CD14-positive monocyte (primary cell): ENCODE measurements around the gene CYP2C8. TPM values are rescaled to one million over a fixed set of nuclear protein-coding genes. Genes with fewer than 3 reads are reported as not detected.

Source experiments
- DNase-seq, 3 donors: peaks; one replicate each; pipeline ENCODE4 v3.0.0-alpha.2; 2011 to 2022
- H2AFZ ChIP-seq: 2 replicates; pipeline ENCODE4 v1.6.0; 2012; ENCODE audit warnings: mild to moderate bottlenecking, low read depth, low read length, inconsistent platforms; ENCODE audit not compliant: insufficient read depth, poor library complexity, severe bottlenecking
- H3K27ac ChIP-seq, 2 donors: 1 replicate in 1 of 2; 2 replicates in 1 of 2; pipeline ENCODE4 v1.5.1; 2012 to 2013; ENCODE audit warnings: low read length in 2 of 2, control low read depth in 1 of 2, inconsistent platforms in 1 of 2, low read depth in 1 of 2, mild to moderate bottlenecking in 1 of 2
- H3K27me3 ChIP-seq, 2 donors: one replicate each; pipeline versions ENCODE4 v1.6.0 to v1.6.1; 2011 to 2013; ENCODE audit warnings: low read length in 2 of 2; ENCODE audit not compliant: control insufficient read depth in 2 of 2, insufficient read depth in 2 of 2
- H3K36me3 ChIP-seq, 2 donors: replicated peaks in 1 of 2; 1 replicate in 1 of 2; 2 replicates in 1 of 2; pipeline versions ENCODE4 v1.5.1 to v1.6.1; 2012 to 2013; ENCODE audit warnings: low read length in 2 of 2, control low read depth in 1 of 2, inconsistent platforms in 1 of 2, mild to moderate bottlenecking in 1 of 2; ENCODE audit not compliant: insufficient read depth in 2 of 2, control insufficient read depth in 1 of 2
- H3K4me1 ChIP-seq, 2 donors: 1 replicate in 1 of 2; 2 replicates in 1 of 2; pipeline versions ENCODE4 v1.5.1 to v1.6.1; 2012 to 2013; ENCODE audit warnings: low read length in 2 of 2, control low read depth in 1 of 2, inconsistent platforms in 1 of 2, mild to moderate bottlenecking in 1 of 2, moderate library complexity in 1 of 2; ENCODE audit not compliant: insufficient read depth in 2 of 2, control insufficient read depth in 1 of 2
- H3K4me2 ChIP-seq: replicated peaks from 2 replicates; pipeline ENCODE3; 2012; ENCODE audit warnings: low read length, moderate library complexity, mild to moderate bottlenecking; ENCODE audit not compliant: poor library complexity, severe bottlenecking; ENCODE audit errors: extremely low read depth
- H3K4me3 ChIP-seq, 3 experiments: fragments of 200-600 bp in 1 of 3; sonication (generic) in 1 of 3; replicated peaks in 1 of 3; 1 replicate in 2 of 3; 2 replicates in 1 of 3; pipeline ENCODE4 v1.5.1; 2011 to 2013; ENCODE audit warnings: low read length in 3 of 3, mild to moderate bottlenecking in 3 of 3, control low read depth in 2 of 3, low read depth in 2 of 3, inconsistent platforms in 1 of 3, moderate library complexity in 1 of 3
- H3K79me2 ChIP-seq: 2 replicates; pipeline ENCODE4 v1.6.0; 2012; ENCODE audit warnings: mild to moderate bottlenecking, control low read depth, inconsistent platforms, low read length, moderate library complexity; ENCODE audit not compliant: insufficient read depth
- H3K9ac ChIP-seq: 2 replicates; pipeline ENCODE4 v1.6.0; 2017; ENCODE audit warnings: low read length, mild to moderate bottlenecking; ENCODE audit not compliant: insufficient read depth, poor library complexity, severe bottlenecking
- H3K9me3 ChIP-seq, 2 donors: replicated peaks in 1 of 2; 1 replicate in 1 of 2; 2 replicates in 1 of 2; pipeline versions ENCODE4 v1.5.1 to v1.6.1; 2012 to 2013; ENCODE audit warnings: low read length in 2 of 2, control low read depth in 1 of 2; ENCODE audit not compliant: control insufficient read depth in 1 of 2, insufficient read depth in 1 of 2
- H4K20me1 ChIP-seq: 2 replicates; pipeline ENCODE4 v1.6.0; 2012; ENCODE audit warnings: mild to moderate bottlenecking, low read length, control low read depth, moderate library complexity; ENCODE audit not compliant: insufficient read depth
- H3K27ac Mint-ChIP-seq, 7 donors: one replicate each; pipeline ENCODE4 v1.8.0; 2020; ENCODE audit warnings: mild to moderate bottlenecking in 7 of 7, mixed read lengths in 7 of 7, moderate library complexity in 6 of 7, inconsistent platforms in 2 of 7
- H3K27me3 Mint-ChIP-seq, 3 donors: one replicate each; pipeline ENCODE4 v1.8.0; 2021 to 2022; ENCODE audit warnings: low read depth in 3 of 3, mild to moderate bottlenecking in 3 of 3, mixed read lengths in 3 of 3, moderate library complexity in 3 of 3, inconsistent platforms in 1 of 3
- H3K36me3 Mint-ChIP-seq, 2 donors: one replicate each; pipeline ENCODE4 v1.8.0; 2020; ENCODE audit warnings: mixed read lengths in 2 of 2, inconsistent platforms in 1 of 2, mild to moderate bottlenecking in 1 of 2
- H3K4me1 Mint-ChIP-seq: one replicate; pipeline ENCODE4 v1.8.0; 2020; ENCODE audit warnings: mild to moderate bottlenecking, mixed read lengths
- H3K4me3 Mint-ChIP-seq, 2 donors: one replicate each; pipeline ENCODE4 v1.8.0; 2020; ENCODE audit warnings: mild to moderate bottlenecking in 2 of 2, mixed read lengths in 2 of 2, moderate library complexity in 1 of 2
- H3K9me3 Mint-ChIP-seq, 7 donors: one replicate each; pipeline ENCODE4 v1.8.0; 2020 to 2022; ENCODE audit warnings: mixed read lengths in 7 of 7, mild to moderate bottlenecking in 6 of 7, moderate library complexity in 6 of 7, inconsistent platforms in 2 of 7
- WGBS: methylation state at CpG from one replicate; pipeline ENCODE4 v1.1.5; 2013; ENCODE audit warnings: missing lambda C conversion rate; ENCODE audit not compliant: insufficient coverage; 5-methylcytosine and 5-hydroxymethylcytosine counted together
- intact Hi-C, 2 donors: fragments of 100-400 bp; cut with micrococcal nuclease; formaldehyde crosslinking; loops; one replicate each; pipeline versions ENCODE4 v1.15.0 to v1.15.1; 2023
- polyA plus RNA-seq, 3 donors: library from polyadenylated mRNA; depleted of rRNA in 1 of 3; unstranded in 2 of 3; stranded (reverse) in 1 of 3; fragments of 300-500 nt in 2 of 3; fragments of >200 nt in 1 of 3; fragmentation: Illumina TruSeq in 2 of 3; gene quantifications; 1 replicate in 2 of 3; 2 replicates in 1 of 3; pipeline ENCODE4 v1.2.3, GENCODE V29; 2012 to 2021
- TF ChIP-seq, protein P1 (sequence below): fragments of 200-600 bp; IDR thresholded peaks from one replicate; pipeline ENCODE4 v1.8.0; 2022; ENCODE audit warnings: antibody characterized with exemption, mild to moderate bottlenecking

Gene CYP2C8
- polyA plus RNA-seq, 3 donors = not detected

DNA sequence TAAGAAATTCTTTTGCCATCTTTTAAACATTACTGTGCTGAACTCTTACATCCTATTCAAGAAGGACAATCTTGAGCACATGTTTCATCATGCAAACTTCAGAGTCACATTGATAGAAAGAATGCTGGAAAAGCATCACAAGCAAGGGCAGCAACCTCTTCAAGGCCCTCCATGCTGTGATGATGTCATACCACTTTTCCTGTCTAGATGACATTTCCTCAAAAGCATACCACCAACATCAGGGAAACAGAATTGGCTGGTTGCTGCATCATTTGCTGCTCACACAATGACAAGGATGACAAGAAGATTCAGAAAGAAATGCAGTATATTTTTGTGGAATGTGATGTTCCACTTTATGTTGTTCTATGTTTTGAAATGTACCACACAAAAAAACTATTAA, 37.6 kb downstream of the CYP2C8 start:
- TF ChIP-seq, protein P1, sequence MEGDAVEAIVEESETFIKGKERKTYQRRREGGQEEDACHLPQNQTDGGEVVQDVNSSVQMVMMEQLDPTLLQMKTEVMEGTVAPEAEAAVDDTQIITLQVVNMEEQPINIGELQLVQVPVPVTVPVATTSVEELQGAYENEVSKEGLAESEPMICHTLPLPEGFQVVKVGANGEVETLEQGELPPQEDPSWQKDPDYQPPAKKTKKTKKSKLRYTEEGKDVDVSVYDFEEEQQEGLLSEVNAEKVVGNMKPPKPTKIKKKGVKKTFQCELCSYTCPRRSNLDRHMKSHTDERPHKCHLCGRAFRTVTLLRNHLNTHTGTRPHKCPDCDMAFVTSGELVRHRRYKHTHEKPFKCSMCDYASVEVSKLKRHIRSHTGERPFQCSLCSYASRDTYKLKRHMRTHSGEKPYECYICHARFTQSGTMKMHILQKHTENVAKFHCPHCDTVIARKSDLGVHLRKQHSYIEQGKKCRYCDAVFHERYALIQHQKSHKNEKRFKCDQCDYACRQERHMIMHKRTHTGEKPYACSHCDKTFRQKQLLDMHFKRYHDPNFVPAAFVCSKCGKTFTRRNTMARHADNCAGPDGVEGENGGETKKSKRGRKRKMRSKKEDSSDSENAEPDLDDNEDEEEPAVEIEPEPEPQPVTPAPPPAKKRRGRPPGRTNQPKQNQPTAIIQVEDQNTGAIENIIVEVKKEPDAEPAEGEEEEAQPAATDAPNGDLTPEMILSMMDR = no peak
- H3K4me3 Mint-ChIP-seq = no peak overlapping the region
- no peak overlapping the region for H2AFZ ChIP-seq
- peaks cover 0 to 3% of the 10 kb centered on the region in 2 donors for H3K9me3 ChIP-seq
- no peaks in the 10 kb centered on the region for H3K4me1 ChIP-seq
- no peaks in the 10 kb centered on the region for H3K36me3 Mint-ChIP-seq
- H3K27ac Mint-ChIP-seq = no peak overlapping the region
- H3K79me2 ChIP-seq = no peaks in the 10 kb centered on the region
- no peaks in the 10 kb centered on the region for H3K4me1 Mint-ChIP-seq
- no peaks in the 10 kb centered on the region for H4K20me1 ChIP-seq
- no peak overlapping the region for H3K9ac ChIP-seq
- H3K4me3 ChIP-seq = no peak overlapping the region
- H3K27me3 Mint-ChIP-seq = peaks cover 0 to 2% (median 0%) of the 10 kb centered on the region in 3 donors
- intact Hi-C loops = no loop called here
- H3K36me3 ChIP-seq = no peaks in the 10 kb centered on the region
- H3K9me3 Mint-ChIP-seq = peaks cover 0 to 6% (median 4%) of the 10 kb centered on the region in 7 donors
- H3K27ac ChIP-seq = no peak overlapping the region
- no peaks in the 10 kb centered on the region for H3K27me3 ChIP-seq
- no peak for DNase-seq
- no peak overlapping the region for H3K4me2 ChIP-seq

DNA sequence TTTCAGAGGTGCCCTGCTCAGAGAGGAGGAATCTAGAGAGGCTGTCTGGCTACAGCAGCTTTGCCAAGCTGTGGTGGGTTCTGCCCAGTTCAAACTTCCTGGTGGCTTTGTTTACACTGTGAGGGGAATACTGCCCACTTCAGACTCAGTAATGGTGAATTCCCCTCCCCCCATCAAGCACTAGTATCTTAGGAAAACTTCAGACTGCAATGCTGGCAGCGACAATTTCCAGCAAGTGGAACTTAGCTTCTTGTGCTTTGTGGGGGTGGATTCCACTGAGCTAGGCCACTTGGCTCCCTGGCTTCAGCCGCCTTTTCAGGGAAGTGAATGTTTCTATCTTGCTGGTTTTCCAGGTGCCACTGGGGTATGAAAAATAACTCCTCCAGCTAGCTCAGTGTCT, 42.8 kb downstream of the CYP2C8 start:
- Histone ChIP-seq H3K4me2 (no peak overlapping the region), H2AFZ (no peak overlapping the region), H3K4me3 (no peak overlapping the region), H3K9ac (no peak overlapping the region), H3K27ac (no peak overlapping the region), H3K9me3 (peaks cover 0 to 3% of the 10 kb centered on the region in 2 donors), H3K79me2 (no peaks in the 10 kb centered on the region), H3K27me3 (no peaks in the 10 kb centered on the region), H3K4me1 (no peaks in the 10 kb centered on the region), H4K20me1 (no peaks in the 10 kb centered on the region), H3K36me3 (no peaks in the 10 kb centered on the region)
- WGBS = 100% methylated on average over 1 of the region's 2 CpGs
- Mint-ChIP-seq H3K4me3 (no peak overlapping the region), H3K36me3 (no peaks in the 10 kb centered on the region), H3K9me3 (peaks cover 4 to 13% (median 7%) of the 10 kb centered on the region in 7 donors), H3K27ac (no peak overlapping the region), H3K27me3 (peaks cover 0 to 2% (median 0%) of the 10 kb centered on the region in 3 donors), H3K4me1 (peaks cover 5% of the 10 kb centered on the region)
- intact Hi-C loops = no loop called here
- TF ChIP-seq, protein P1 = no peak
- no peak for DNase-seq
